ENCODE results near the gene KPNB1. TPM values are rescaled to one million over a fixed set of nuclear protein-coding genes. Genes with fewer than 3 reads are reported as not detected.

The KPNB1 gene
- total RNA-seq, 1 experiment from 2014 or later = 967 TPM

GRCh38 chr17:47634870-47635269, 14.8 kb upstream of the KPNB1 start:
- H3K4me3 Mint-ChIP-seq (ENCODE audit: unreplicated experiment) = no peak overlapping the region
- no peaks in the 10 kb centered on the region for H3K9me3 ChIP-seq
- no peak for DNase-seq
- TF ChIP-seq CTCF (IDR thresholded peaks at IDR 0.05; ENCODE audit: insufficient read depth in 1 of 2, low read depth in 1 of 2, low read length in 1 of 2, severe bottlenecking in 1 of 2, unreplicated experiment in 1 of 2) = no peak
- intact Hi-C loops (cut with micrococcal nuclease; ENCODE audit: unreplicated experiment) = no loop called here
- no peak overlapping the region for H3K27ac Mint-ChIP-seq (ENCODE audit: unreplicated experiment)
- H3K4me1 ChIP-seq = no peaks in the 10 kb centered on the region
- H3K36me3 Mint-ChIP-seq (ENCODE audit: insufficient read depth, unreplicated experiment) = no peaks in the 10 kb centered on the region
- CTCF ChIA-PET = no interaction called here
- H3K4me1 Mint-ChIP-seq (ENCODE audit: low read depth, unreplicated experiment) = no peaks in the 10 kb centered on the region
- POLR2A ChIA-PET = interaction anchor here (0.6 to 1.6 kb wide), 2 partner anchors 14 to 18 kb away, joined by 4 to 5 read pairs; partner anchors contain the start of gene KPNB1
- H3K36me3 ChIP-seq (ENCODE audit: control insufficient read depth, insufficient read depth, low read length) = no peaks in the 10 kb centered on the region
- H3K27me3 Mint-ChIP-seq (ENCODE audit: insufficient read depth, unreplicated experiment) = no peaks in the 10 kb centered on the region
- no peaks in the 10 kb centered on the region for H3K27me3 ChIP-seq (replicated peaks; ENCODE audit: control insufficient read depth, insufficient read depth, low read length)
- BruUV-seq (replicated peaks) = no TSS peak
- H3K4me3 ChIP-seq (ENCODE audit: low read depth, low read length) = no peak overlapping the region
- no peaks in the 10 kb centered on the region for H3K9me3 Mint-ChIP-seq (ENCODE audit: unreplicated experiment)

GRCh38 chr17:47635734-47636133, 14.0 kb upstream of the KPNB1 start:
- H3K4me1 ChIP-seq = no peaks in the 10 kb centered on the region
- H3K27me3 ChIP-seq (replicated peaks; ENCODE audit: control insufficient read depth, insufficient read depth, low read length) = no peaks in the 10 kb centered on the region
- H3K27me3 Mint-ChIP-seq (ENCODE audit: insufficient read depth, unreplicated experiment) = no peaks in the 10 kb centered on the region
- H3K36me3 Mint-ChIP-seq (ENCODE audit: insufficient read depth, unreplicated experiment) = no peaks in the 10 kb centered on the region
- no peak for TF ChIP-seq CTCF (IDR thresholded peaks at IDR 0.05; ENCODE audit: insufficient read depth in 1 of 2, low read depth in 1 of 2, low read length in 1 of 2, severe bottlenecking in 1 of 2, unreplicated experiment in 1 of 2)
- H3K9me3 ChIP-seq = no peaks in the 10 kb centered on the region
- ChIA-PET CTCF (no interaction called here), POLR2A (no interaction called here)
- no peaks in the 10 kb centered on the region for H3K9me3 Mint-ChIP-seq (ENCODE audit: unreplicated experiment)
- no TSS peak for BruUV-seq (replicated peaks)
- no peak overlapping the region for H3K27ac Mint-ChIP-seq (ENCODE audit: unreplicated experiment)
- DNase-seq = no peak
- intact Hi-C loops (cut with micrococcal nuclease; ENCODE audit: unreplicated experiment) = no loop called here
- no peaks in the 10 kb centered on the region for H3K4me1 Mint-ChIP-seq (ENCODE audit: low read depth, unreplicated experiment)
- H3K36me3 ChIP-seq (ENCODE audit: control insufficient read depth, insufficient read depth, low read length) = no peaks in the 10 kb centered on the region
- H3K4me3 Mint-ChIP-seq (ENCODE audit: unreplicated experiment) = no peak overlapping the region
- no peak overlapping the region for H3K4me3 ChIP-seq (ENCODE audit: low read depth, low read length)

GRCh38 chr17:47636273-47637030, 13.3 kb upstream of the KPNB1 start:
- no peaks in the 10 kb centered on the region for H3K36me3 Mint-ChIP-seq (ENCODE audit: insufficient read depth, unreplicated experiment)
- no peak overlapping the region for H3K4me3 Mint-ChIP-seq (ENCODE audit: unreplicated experiment)
- no peaks in the 10 kb centered on the region for H3K27me3 Mint-ChIP-seq (ENCODE audit: insufficient read depth, unreplicated experiment)
- intact Hi-C loops (cut with micrococcal nuclease; ENCODE audit: unreplicated experiment) = no loop called here
- ChIA-PET CTCF (no interaction called here), POLR2A (no interaction called here)
- no peaks in the 10 kb centered on the region for H3K36me3 ChIP-seq (ENCODE audit: control insufficient read depth, insufficient read depth, low read length)
- no TSS peak for BruUV-seq (replicated peaks)
- no peaks in the 10 kb centered on the region for H3K27me3 ChIP-seq (replicated peaks; ENCODE audit: control insufficient read depth, insufficient read depth, low read length)
- DNase-seq = no peak
- H3K9me3 Mint-ChIP-seq (ENCODE audit: unreplicated experiment) = no peaks in the 10 kb centered on the region
- H3K4me3 ChIP-seq (ENCODE audit: low read depth, low read length) = no peak overlapping the region
- no peaks in the 10 kb centered on the region for H3K4me1 Mint-ChIP-seq (ENCODE audit: low read depth, unreplicated experiment)
- no peak overlapping the region for H3K27ac Mint-ChIP-seq (ENCODE audit: unreplicated experiment)
- H3K9me3 ChIP-seq = no peaks in the 10 kb centered on the region
- TF ChIP-seq CTCF (IDR thresholded peaks at IDR 0.05; ENCODE audit: insufficient read depth in 1 of 2, low read depth in 1 of 2, low read length in 1 of 2, severe bottlenecking in 1 of 2, unreplicated experiment in 1 of 2) = no peak
- H3K4me1 ChIP-seq = no peaks in the 10 kb centered on the region
